ENCODE measurements around the gene CD3D.

Gene CD3D

GRCh38 chr11:118295815-118296454 is 46.6 kb downstream of the CD3D start:
- no peak for DNase-seq

GRCh38 chr11:118295199-118295598 is 47.3 kb downstream of the CD3D start:
- no peak for DNase-seq

- DNase-seq = no peak
Observed at GRCh38 chr11:118294053-118294452, 48.5 kb downstream of the CD3D start.

- no peak for DNase-seq
Observed at GRCh38 chr11:118291477-118292135, 50.9 kb downstream of the CD3D start.

GRCh38 chr11:118290923-118291322 is 51.6 kb downstream of the CD3D start:
- DNase-seq = no peak

GRCh38 chr11:118289401-118289800 is 53.1 kb downstream of the CD3D start:
- no peak for DNase-seq
